CD14-positive monocyte (primary cell): ENCODE data around the gene TMEM232. TPM values are rescaled to one million over a fixed set of nuclear protein-coding genes. Genes with fewer than 3 reads are reported as not detected.

Source experiments
- DNase-seq, 3 donors: peaks; one replicate each; pipeline ENCODE4 v3.0.0-alpha.2; 2011 to 2022
- H2AFZ ChIP-seq: 2 replicates; pipeline ENCODE4 v1.6.0; 2012; ENCODE audit warnings: mild to moderate bottlenecking, low read depth, low read length, inconsistent platforms; ENCODE audit not compliant: insufficient read depth, poor library complexity, severe bottlenecking
- H3K27ac ChIP-seq, 2 donors: 1 replicate in 1 of 2; 2 replicates in 1 of 2; pipeline ENCODE4 v1.5.1; 2012 to 2013; ENCODE audit warnings: low read length in 2 of 2, control low read depth in 1 of 2, inconsistent platforms in 1 of 2, low read depth in 1 of 2, mild to moderate bottlenecking in 1 of 2
- H3K27me3 ChIP-seq, 2 donors: one replicate each; pipeline versions ENCODE4 v1.6.0 to v1.6.1; 2011 to 2013; ENCODE audit warnings: low read length in 2 of 2; ENCODE audit not compliant: control insufficient read depth in 2 of 2, insufficient read depth in 2 of 2
- H3K36me3 ChIP-seq, 2 donors: replicated peaks in 1 of 2; 1 replicate in 1 of 2; 2 replicates in 1 of 2; pipeline versions ENCODE4 v1.5.1 to v1.6.1; 2012 to 2013; ENCODE audit warnings: low read length in 2 of 2, control low read depth in 1 of 2, inconsistent platforms in 1 of 2, mild to moderate bottlenecking in 1 of 2; ENCODE audit not compliant: insufficient read depth in 2 of 2, control insufficient read depth in 1 of 2
- H3K4me1 ChIP-seq, 2 donors: 1 replicate in 1 of 2; 2 replicates in 1 of 2; pipeline versions ENCODE4 v1.5.1 to v1.6.1; 2012 to 2013; ENCODE audit warnings: low read length in 2 of 2, control low read depth in 1 of 2, inconsistent platforms in 1 of 2, mild to moderate bottlenecking in 1 of 2, moderate library complexity in 1 of 2; ENCODE audit not compliant: insufficient read depth in 2 of 2, control insufficient read depth in 1 of 2
- H3K4me2 ChIP-seq: replicated peaks from 2 replicates; pipeline ENCODE3; 2012; ENCODE audit warnings: low read length, moderate library complexity, mild to moderate bottlenecking; ENCODE audit not compliant: poor library complexity, severe bottlenecking; ENCODE audit errors: extremely low read depth
- H3K4me3 ChIP-seq, 3 experiments: fragments of 200-600 bp in 1 of 3; sonication (generic) in 1 of 3; replicated peaks in 1 of 3; 1 replicate in 2 of 3; 2 replicates in 1 of 3; pipeline ENCODE4 v1.5.1; 2011 to 2013; ENCODE audit warnings: low read length in 3 of 3, mild to moderate bottlenecking in 3 of 3, control low read depth in 2 of 3, low read depth in 2 of 3, inconsistent platforms in 1 of 3, moderate library complexity in 1 of 3
- H3K79me2 ChIP-seq: 2 replicates; pipeline ENCODE4 v1.6.0; 2012; ENCODE audit warnings: mild to moderate bottlenecking, control low read depth, inconsistent platforms, low read length, moderate library complexity; ENCODE audit not compliant: insufficient read depth
- H3K9ac ChIP-seq: 2 replicates; pipeline ENCODE4 v1.6.0; 2017; ENCODE audit warnings: low read length, mild to moderate bottlenecking; ENCODE audit not compliant: insufficient read depth, poor library complexity, severe bottlenecking
- H3K9me3 ChIP-seq, 2 donors: replicated peaks in 1 of 2; 1 replicate in 1 of 2; 2 replicates in 1 of 2; pipeline versions ENCODE4 v1.5.1 to v1.6.1; 2012 to 2013; ENCODE audit warnings: low read length in 2 of 2, control low read depth in 1 of 2; ENCODE audit not compliant: control insufficient read depth in 1 of 2, insufficient read depth in 1 of 2
- H4K20me1 ChIP-seq: 2 replicates; pipeline ENCODE4 v1.6.0; 2012; ENCODE audit warnings: mild to moderate bottlenecking, low read length, control low read depth, moderate library complexity; ENCODE audit not compliant: insufficient read depth
- H3K27ac Mint-ChIP-seq, 7 donors: one replicate each; pipeline ENCODE4 v1.8.0; 2020; ENCODE audit warnings: mild to moderate bottlenecking in 7 of 7, mixed read lengths in 7 of 7, moderate library complexity in 6 of 7, inconsistent platforms in 2 of 7
- H3K27me3 Mint-ChIP-seq, 3 donors: one replicate each; pipeline ENCODE4 v1.8.0; 2021 to 2022; ENCODE audit warnings: low read depth in 3 of 3, mild to moderate bottlenecking in 3 of 3, mixed read lengths in 3 of 3, moderate library complexity in 3 of 3, inconsistent platforms in 1 of 3
- H3K36me3 Mint-ChIP-seq, 2 donors: one replicate each; pipeline ENCODE4 v1.8.0; 2020; ENCODE audit warnings: mixed read lengths in 2 of 2, inconsistent platforms in 1 of 2, mild to moderate bottlenecking in 1 of 2
- H3K4me1 Mint-ChIP-seq: one replicate; pipeline ENCODE4 v1.8.0; 2020; ENCODE audit warnings: mild to moderate bottlenecking, mixed read lengths
- H3K4me3 Mint-ChIP-seq, 2 donors: one replicate each; pipeline ENCODE4 v1.8.0; 2020; ENCODE audit warnings: mild to moderate bottlenecking in 2 of 2, mixed read lengths in 2 of 2, moderate library complexity in 1 of 2
- H3K9me3 Mint-ChIP-seq, 7 donors: one replicate each; pipeline ENCODE4 v1.8.0; 2020 to 2022; ENCODE audit warnings: mixed read lengths in 7 of 7, mild to moderate bottlenecking in 6 of 7, moderate library complexity in 6 of 7, inconsistent platforms in 2 of 7
- CTCF ChIP-seq: fragments of 200-600 bp; IDR thresholded peaks from one replicate; pipeline ENCODE4 v1.8.0; 2022; ENCODE audit warnings: antibody characterized with exemption, mild to moderate bottlenecking
- WGBS: methylation state at CpG from one replicate; pipeline ENCODE4 v1.1.5; 2013; ENCODE audit warnings: missing lambda C conversion rate; ENCODE audit not compliant: insufficient coverage; 5-methylcytosine and 5-hydroxymethylcytosine counted together
- intact Hi-C, 2 donors: fragments of 100-400 bp; cut with micrococcal nuclease; formaldehyde crosslinking; loops; one replicate each; pipeline versions ENCODE4 v1.15.0 to v1.15.1; 2023
- polyA plus RNA-seq, 3 donors: library from polyadenylated mRNA; depleted of rRNA in 1 of 3; unstranded in 2 of 3; stranded (reverse) in 1 of 3; fragments of 300-500 nt in 2 of 3; fragments of >200 nt in 1 of 3; fragmentation: Illumina TruSeq in 2 of 3; gene quantifications; 1 replicate in 2 of 3; 2 replicates in 1 of 3; pipeline ENCODE4 v1.2.3, GENCODE V29; 2012 to 2021

TMEM232 gene
- polyA plus RNA-seq, 3 donors = 0.04 to 1.4 (median 0.59) TPM

- no peaks in the 10 kb centered on the region for H3K36me3 ChIP-seq
- H3K4me1 Mint-ChIP-seq = no peaks in the 10 kb centered on the region
- no peak overlapping the region for H3K9ac ChIP-seq
- DNase-seq = no peak
- no peak overlapping the region for H2AFZ ChIP-seq
- intact Hi-C loops = no loop called here
- H3K9me3 ChIP-seq = no peaks in the 10 kb centered on the region
- H3K27me3 ChIP-seq = no peaks in the 10 kb centered on the region
- H3K27ac ChIP-seq = no peak overlapping the region
- no peaks in the 10 kb centered on the region for H3K36me3 Mint-ChIP-seq
- peaks cover 0 to 6% (median 2%) of the 10 kb centered on the region in 7 donors for H3K9me3 Mint-ChIP-seq
- H3K4me3 Mint-ChIP-seq = no peak overlapping the region
- H3K4me2 ChIP-seq = no peak overlapping the region
- no peaks in the 10 kb centered on the region for H3K27me3 Mint-ChIP-seq
- no peak for TF ChIP-seq CTCF
- H3K4me1 ChIP-seq = no peaks in the 10 kb centered on the region
- no peak overlapping the region for H3K4me3 ChIP-seq
- no peaks in the 10 kb centered on the region for H3K79me2 ChIP-seq
- no peaks in the 10 kb centered on the region for H4K20me1 ChIP-seq
- H3K27ac Mint-ChIP-seq = no peak overlapping the region
Measured at GRCh38 chr5:110506378-110506777, 220.1 kb downstream of the TMEM232 start.

- Histone ChIP-seq H3K9me3 (no peaks in the 10 kb centered on the region), H3K4me2 (no peak overlapping the region), H3K27me3 (no peaks in the 10 kb centered on the region), H3K4me1 (no peaks in the 10 kb centered on the region), H2AFZ (no peak overlapping the region), H3K79me2 (no peaks in the 10 kb centered on the region), H4K20me1 (no peaks in the 10 kb centered on the region), H3K4me3 (no peak overlapping the region), H3K27ac (no peak overlapping the region), H3K9ac (no peak overlapping the region), H3K36me3 (no peaks in the 10 kb centered on the region)
- Mint-ChIP-seq H3K9me3 (peaks cover 0 to 2% (median 0%) of the 10 kb centered on the region in 7 donors), H3K27ac (no peak overlapping the region), H3K4me3 (no peak overlapping the region), H3K27me3 (no peaks in the 10 kb centered on the region), H3K36me3 (no peaks in the 10 kb centered on the region), H3K4me1 (no peaks in the 10 kb centered on the region)
- intact Hi-C loops = no loop called here
- no peak for TF ChIP-seq CTCF
- no peak for DNase-seq
- WGBS = no CpG with 5 or more reads among the region's 4 CpGs
Measured at GRCh38 chr5:110496276-110496675, 230.2 kb downstream of the TMEM232 start.
